GM12801 (cell line): ENCODE results near the gene CHMP1B.

Source experiments
- TF ChIP-seq, protein P1 (sequence below): IDR thresholded peaks from one replicate; pipeline ENCODE4 v1.5.1; 2011; ENCODE audit warnings: control low read depth; ENCODE audit not compliant: insufficient read length; ENCODE audit errors: extremely low read depth

The CHMP1B gene

DNA sequence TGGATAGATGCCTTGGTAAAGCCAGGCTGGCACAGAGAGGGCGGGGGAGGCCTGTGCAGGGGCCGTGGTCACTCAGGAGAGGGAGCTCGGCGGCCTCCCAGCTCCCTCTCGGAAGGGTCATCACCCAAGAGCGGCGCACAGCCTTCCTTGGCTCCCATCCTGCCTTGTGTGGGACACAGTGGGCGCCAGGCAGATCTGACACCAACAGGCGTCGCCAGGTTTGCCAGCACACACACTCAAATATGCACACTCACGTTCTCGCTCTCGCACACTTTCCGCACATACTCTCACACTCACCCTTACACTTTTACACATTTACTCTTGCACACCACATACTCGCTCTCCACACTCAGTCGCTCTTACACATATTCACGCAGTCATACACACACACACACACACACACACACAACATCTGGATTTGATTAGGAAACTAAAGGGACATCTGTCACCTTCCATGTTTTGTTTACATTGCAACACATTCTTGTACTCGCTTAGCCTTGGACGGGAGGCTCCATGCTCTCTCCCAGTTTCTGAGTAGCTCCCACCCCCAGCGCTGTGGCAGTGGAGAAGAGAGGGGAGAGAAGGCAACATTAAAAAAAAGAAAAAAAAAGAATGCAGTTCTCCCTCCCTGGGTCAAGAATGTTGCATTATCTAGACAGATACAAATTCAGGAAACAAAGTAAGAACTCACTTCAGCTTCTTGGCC is 10.5 kb downstream of the CHMP1B start:
- TF ChIP-seq, protein P1, sequence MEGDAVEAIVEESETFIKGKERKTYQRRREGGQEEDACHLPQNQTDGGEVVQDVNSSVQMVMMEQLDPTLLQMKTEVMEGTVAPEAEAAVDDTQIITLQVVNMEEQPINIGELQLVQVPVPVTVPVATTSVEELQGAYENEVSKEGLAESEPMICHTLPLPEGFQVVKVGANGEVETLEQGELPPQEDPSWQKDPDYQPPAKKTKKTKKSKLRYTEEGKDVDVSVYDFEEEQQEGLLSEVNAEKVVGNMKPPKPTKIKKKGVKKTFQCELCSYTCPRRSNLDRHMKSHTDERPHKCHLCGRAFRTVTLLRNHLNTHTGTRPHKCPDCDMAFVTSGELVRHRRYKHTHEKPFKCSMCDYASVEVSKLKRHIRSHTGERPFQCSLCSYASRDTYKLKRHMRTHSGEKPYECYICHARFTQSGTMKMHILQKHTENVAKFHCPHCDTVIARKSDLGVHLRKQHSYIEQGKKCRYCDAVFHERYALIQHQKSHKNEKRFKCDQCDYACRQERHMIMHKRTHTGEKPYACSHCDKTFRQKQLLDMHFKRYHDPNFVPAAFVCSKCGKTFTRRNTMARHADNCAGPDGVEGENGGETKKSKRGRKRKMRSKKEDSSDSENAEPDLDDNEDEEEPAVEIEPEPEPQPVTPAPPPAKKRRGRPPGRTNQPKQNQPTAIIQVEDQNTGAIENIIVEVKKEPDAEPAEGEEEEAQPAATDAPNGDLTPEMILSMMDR, result no peak

DNA sequence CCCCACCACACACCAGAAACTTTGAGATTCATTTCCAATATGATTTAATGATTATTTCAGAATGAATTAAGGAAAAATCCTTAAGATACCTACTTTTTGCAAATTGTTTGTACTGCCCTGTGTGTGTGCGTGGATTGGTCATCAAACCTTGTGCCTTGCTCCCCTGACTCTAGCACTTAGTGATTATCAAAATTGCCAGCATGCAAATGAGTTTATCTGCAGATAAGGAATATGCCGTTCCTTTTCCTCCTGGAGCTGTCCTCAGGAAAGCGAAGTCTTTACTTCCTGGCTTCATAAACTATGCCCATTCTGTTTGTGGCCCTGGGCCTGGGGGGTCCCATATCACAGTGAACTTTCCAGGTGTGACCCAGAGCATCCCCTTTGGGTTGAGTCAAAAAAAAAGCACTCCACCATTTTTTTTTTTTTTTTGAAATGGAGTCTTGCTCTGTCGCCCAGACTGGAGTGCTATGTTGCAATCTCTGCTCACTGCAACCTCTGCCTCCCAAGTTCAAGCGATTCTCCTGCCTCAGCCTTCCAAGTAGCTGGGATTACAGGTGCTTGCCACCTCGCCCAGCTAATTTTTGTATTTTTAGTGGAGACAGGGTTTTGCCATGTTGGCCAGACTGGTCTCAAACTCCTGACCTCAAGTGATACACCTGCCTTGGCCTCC is 11.4 kb downstream of the CHMP1B start:
- TF ChIP-seq, protein P1, result no peak

DNA sequence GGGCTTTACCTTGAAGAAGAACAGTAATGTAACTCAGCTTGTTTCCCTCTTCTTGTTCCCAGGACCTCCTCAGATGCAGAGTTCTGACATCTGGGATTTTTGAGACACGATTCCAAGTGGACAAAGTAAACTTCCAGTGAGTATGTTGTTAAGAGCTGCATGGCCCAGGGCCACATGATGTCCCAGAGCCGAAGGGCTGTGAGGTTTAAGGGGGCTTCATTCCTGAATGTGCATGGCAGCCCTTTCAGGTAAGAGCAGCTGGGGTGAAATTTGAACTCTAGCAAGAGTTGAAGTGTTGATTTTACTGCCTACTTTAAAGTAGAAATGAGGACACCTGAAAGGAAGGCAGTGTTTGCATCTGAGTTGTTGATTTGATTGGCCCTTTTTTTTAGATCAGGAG is 13.3 kb downstream of the CHMP1B start:
- TF ChIP-seq, protein P1, result no peak

DNA sequence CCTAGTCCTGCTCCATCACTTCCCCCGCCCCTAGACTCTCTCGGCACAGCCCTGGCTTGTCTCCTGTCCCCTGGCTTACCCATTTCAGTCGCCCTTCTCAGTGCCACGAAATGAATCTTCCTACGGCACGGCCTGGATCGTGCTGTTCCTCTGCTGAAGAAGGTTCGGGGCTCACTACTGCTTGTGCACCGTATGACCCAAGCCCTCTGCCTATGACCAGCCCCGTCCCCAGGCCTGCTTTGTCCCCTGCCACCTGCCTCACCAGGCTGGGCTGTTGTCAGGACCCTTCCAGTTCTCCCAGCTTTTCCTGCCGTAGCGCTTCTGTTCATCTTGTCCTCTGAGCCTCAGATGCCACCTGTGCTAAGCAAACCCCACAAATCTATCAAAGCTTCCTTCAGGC is 13.9 kb downstream of the CHMP1B start:
- TF ChIP-seq, protein P1, result no peak

DNA sequence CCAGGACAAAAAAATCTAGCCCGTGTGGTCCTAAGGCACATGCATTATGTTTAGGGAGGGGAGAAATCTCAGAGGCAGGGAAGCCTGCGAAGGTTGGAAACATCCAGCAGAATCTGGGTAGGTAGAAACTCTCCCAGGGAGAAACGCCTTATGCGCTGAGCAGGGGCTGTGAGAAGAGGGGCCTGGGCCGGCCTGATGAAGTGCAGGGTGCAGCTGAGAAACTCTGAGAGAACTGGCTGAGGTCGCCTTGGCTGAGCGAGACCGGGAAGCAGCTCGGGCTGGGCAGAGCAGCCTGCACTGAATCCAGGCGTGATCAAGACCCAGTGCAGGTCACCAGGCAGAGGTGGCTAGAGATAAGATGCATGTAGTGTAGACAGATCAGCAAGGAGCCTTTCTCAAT is 15.1 kb downstream of the CHMP1B start:
- TF ChIP-seq, protein P1, result no peak

DNA sequence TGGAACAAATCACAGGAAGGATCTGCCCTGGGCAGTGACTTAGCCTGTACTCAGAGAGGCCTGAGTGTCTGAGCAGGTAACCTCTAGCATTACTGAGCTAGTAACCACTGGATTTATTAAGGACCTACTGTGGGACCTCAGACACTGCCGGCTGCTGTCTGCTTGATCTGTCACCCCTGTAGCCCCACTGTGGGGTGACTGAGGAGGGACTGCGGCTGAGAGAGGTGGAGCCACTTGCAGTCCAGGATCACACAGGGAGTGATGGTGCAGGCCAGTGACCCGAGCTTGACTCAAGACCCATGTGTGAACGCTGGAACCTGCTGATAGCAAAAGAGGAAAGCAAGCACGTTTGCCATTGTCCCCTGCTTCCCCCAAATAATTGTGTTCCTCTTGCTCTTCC is 15.6 kb downstream of the CHMP1B start:
- TF ChIP-seq, protein P1, result no peak

DNA sequence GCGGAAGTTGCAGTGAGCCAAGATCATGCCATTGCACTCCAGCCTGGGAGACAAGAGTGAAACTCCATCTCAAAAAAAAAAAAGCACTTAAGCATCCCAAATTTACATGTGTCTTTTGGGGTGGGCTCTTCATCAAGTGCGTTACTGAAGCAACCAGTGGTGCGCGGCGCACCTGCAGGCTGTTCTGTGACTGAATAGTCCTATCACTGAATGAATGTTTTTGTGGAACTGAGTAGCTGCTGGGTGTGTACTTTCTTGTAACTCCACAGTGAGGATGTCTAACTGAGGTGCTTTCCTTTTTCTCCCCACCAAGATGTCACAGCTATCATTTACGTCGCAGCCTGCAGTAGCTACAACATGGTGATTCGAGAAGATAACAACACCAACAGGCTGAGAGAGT is 17.0 kb downstream of the CHMP1B start:
- TF ChIP-seq, protein P1, result no peak
